ENCODE data around the gene IGFALS.
A peak's percentile ranks its signal among the peaks of the same experiment; 100 is the strongest.

Gene IGFALS

DNA sequence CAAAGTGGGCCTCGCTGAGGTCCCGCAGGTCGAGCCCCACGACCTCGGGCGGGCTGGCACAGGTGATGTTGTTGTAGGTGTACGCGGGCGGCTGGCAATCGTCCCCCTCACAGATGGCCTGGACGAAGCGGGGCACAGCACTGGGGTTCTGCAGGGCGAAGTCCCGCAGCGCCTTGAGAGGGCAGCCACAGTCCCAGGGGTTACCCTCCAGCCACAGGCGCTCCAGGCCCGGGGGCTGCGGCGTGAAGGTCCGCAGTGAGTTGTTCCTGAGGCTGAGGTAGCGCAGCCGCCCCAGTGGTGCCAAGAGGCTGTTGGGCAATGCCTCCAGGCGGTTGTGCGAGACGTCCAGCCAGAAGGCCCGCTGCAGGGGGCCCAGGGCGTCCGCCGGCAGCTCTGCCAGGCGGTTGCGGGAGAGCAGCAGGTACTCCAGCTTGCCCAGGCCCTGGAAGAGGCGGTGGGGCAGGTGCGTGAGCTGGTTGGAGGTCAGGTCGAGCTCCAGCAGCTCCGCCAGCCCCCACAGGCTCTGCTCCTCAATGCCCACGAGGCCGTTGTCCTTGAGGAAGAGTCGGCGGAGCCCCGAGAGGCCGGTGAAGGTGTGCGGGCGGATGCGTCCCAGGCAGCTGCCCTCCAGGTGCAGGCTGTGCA is 2.8 kb downstream of the IGFALS start:
- no peak overlapping the region for H3K4me3 ChIP-seq (ENCODE audit: low read depth, low read length)

DNA sequence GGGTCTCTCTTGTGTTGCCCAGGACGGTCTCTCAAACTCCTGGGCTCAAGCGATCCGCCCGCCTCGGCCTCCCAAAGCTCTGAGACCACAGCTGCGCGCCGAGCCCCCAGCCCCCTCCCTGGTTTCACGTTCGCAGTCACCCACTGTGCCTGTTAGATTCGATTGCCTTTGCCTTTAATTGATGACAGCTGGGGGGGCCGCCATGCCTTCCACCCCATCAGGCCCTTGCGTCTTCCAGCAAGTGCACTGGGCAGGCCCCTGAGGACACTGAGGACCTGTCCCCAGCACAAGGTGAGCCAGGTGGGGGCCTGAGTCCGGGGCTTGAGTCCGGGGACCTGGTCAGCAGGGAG is 3.3 kb downstream of the IGFALS start:
- H3K4me3 ChIP-seq (ENCODE audit: low read depth, low read length): no peak overlapping the region

DNA sequence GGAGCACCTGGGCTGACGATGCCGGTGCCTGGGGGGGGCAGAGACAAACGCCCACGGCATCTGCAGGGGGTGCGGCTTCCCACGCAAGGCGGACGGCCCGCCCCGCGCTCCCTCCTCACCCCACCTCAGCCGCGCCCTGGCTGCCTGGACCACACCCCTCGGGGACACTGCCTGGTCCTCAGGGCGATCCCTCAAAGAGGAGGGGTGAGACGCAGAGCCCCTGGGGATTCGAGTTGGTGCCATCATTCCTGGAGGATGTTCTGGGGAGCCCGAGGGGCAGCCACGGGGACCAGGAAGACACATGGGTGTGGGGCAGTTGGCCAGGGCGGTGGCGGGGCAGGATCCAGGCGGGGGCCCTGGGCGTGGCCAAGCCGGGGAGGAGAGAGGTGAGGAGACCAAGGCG is 3.9 kb downstream of the IGFALS start:
- no peak overlapping the region for H3K4me3 ChIP-seq (ENCODE audit: low read depth, low read length)

DNA sequence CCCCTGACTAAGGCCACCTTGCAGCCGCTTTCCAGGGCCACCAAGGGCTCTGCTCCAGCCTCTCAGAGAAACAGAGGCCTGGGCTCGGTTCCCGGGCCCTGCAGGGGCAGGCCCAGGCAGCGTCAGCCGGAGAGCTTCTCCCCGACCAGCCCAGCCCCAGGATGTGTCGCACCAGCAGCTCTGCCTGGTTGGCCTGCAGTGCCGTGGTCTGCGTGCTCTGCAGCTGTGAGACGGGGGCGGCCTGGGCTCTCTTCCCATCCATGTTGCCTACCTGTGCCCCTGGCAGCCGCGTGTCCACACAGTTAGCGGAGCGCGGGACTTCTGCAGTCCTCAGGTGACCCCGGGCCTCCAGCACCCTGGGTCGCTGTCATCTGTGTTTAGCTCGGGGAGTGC is 4.8 kb downstream of the IGFALS start:
- no peak overlapping the region for H3K4me3 ChIP-seq (ENCODE audit: low read depth, low read length)

DNA sequence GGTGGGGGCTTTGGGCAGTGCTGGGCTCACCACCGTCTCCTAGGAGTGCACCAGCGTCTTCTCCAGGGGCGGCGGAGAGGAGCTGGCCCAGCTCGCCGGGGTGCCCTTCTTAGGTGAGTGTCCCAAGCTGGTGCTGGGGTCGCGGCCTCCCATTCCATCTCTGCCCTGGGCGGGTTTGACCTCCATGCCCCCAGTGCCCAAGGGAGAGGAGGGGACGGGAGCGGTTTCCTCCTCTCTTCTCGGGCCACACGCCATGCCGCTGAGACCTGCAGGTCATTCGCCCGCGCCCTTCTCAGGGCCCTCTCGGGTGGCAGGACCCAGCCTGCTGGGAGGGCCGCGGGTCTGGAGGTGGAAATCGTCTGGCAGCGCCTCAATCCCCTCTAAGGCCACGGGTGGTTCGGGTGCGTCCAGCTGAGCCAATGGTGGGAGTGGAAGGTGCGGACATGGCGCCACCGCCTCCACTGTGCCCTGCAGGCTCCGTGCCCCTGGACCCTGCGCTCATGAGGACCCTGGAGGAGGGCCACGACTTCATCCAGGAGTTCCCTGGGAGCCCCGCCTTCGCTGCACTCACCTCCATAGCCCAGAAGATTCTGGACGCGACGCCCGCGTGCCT is 5.3 kb downstream of the IGFALS start:
- no peak overlapping the region for H3K4me3 ChIP-seq (ENCODE audit: low read depth, low read length)

DNA sequence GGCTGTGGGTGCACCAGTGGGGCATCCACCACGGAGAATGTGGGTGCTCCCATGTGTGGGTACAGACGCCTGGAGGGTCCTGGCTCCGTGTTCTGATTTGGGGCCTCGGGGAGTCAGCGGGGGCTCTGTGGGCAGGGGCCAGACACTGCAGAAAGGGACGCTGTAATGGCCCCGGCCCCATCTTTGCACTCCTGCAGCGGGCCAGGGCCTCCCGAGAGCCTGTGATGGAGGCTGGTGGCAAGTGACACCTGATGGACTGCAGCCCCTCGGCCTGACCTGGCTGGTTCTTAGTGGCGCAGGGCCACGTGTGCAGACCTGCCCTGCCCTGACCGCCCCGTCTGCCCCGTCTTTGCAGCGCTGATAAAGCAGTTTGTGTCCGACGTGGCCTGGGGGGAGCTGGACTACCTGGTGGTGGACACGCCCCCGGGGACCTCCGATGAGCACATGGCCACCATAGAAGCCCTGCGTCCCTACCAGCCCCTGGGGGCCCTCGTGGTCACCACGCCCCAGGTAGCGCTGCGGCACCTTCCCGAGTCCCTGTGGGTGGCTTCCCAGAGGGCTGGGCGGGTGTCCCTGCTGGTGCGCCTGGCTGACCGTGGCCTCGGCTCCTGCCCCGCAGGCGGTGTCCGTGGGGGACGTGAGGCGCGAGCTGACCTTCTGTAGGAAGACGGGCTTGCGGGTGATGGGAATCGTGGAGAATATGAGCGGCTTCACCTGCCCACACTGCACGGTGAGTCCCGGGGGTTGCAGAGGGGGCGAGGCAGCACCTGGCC is 6.0 kb downstream of the IGFALS start:
- no peak overlapping the region for H3K4me3 ChIP-seq (ENCODE audit: low read depth, low read length)

DNA sequence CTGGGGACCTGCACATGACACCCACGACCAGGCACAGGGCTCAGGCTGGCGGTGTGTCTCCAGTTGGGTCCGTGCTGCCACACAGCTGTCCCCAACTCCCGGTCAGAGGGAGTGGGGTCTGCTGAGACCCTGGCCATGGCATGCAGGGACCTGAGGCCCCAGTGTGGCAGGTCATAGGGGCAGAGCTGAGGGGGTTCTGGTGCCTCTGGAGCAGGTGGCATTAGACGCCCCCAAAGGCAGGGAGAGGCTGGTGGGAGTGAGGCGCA is 6.5 kb downstream of the IGFALS start:
- no peak overlapping the region for H3K4me3 ChIP-seq (ENCODE audit: low read depth, low read length)

DNA sequence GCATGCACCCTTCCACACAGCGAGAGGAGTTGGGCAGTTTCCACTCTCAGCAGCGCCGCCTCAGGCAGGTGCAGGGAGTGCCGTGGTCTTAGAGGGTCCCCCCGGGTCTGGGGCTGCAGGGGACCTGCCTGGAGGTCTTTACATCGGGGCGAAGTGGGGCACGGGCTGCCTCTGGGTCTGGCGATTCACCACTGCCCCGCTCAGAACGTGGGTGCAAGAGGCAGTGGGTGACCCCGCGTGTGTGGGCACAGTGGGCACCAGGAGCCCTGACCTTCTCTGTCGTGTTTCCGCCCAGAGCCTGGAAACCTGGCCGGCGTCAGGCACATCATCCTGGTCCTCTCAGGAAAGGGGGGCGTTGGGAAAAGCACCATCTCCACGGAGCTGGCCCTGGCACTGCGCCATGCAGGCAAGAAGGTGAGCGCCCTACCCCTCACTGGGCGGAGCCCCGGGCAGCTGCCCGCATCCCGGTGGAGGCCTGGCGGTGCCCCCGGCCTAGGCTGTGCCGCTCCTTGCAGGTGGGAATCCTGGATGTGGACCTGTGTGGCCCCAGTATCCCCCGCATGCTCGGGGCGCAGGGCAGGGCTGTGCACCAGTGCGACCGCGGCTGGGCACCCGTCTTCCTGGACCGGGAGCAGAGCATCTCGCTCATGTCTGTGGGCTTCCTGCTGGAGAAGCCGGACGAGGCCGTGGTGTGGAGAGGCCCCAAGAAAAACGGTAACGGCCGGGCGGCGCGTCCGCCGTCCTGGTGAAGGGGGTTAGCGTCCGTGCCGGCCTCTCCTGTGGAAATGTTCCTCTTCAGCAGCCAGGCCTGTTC is 7.1 kb downstream of the IGFALS start:
- no peak overlapping the region for H3K4me3 ChIP-seq (ENCODE audit: low read depth, low read length)

DNA sequence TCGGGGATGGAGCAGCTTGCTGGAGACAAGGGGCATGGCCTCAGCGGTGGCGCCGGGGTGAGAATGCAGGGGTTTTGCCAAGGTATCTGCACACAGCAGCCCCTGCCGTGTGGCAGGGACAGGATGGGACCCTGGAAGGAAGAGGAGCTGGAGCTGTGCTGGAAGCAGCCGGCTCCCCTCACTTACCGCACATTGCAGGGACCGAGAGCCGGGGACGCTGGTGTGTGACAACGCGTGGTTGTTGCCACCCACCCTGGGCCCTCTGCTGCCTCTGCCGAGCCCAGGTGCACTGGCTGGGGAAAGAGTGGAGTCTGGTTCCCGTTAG is 7.7 kb downstream of the IGFALS start:
- H3K4me3 ChIP-seq (ENCODE audit: low read depth, low read length): no peak overlapping the region

DNA sequence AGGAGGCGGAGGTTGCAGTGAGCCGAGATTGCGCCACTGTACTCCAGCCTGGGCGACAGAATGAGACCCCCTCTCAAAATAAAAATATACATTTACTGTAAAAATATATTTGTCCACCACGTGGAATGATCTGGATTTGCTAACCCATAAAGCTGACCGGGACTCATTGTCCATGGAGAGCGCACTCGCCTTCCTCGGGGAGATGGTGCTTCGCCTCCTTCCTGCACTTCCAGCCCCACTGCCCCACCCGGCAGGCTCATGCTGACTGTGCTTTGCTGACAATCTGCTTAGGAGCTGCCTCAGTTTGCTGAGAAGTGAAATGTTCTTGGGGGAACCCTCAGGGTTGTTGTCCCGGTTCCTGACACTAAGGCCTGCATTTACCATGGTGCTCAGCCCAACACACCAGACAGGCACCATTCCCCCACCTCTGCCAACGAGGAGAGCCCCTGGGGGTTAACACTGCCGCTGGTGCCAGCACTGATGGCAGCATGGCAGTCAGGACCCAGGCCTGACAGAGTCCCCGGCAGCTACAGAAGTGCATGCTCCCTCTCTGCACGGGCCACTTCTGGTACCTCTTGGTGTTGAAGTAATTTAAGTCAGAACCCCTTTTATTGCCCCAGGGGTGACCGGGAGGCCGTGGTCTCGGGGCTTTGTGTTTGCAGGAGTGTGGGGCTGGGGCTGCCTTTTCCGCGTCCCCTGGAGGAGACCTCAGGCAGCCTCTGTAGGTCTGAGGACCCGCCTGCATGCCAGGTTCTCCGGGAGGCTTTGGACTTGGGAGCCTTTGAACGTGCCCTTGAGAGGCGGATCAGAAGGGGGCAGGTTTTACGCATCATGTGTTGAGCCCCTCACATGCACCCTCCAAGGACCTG is 8.3 kb downstream of the IGFALS start:
- H3K4me3 ChIP-seq (ENCODE audit: low read depth, low read length): no peak overlapping the region

DNA sequence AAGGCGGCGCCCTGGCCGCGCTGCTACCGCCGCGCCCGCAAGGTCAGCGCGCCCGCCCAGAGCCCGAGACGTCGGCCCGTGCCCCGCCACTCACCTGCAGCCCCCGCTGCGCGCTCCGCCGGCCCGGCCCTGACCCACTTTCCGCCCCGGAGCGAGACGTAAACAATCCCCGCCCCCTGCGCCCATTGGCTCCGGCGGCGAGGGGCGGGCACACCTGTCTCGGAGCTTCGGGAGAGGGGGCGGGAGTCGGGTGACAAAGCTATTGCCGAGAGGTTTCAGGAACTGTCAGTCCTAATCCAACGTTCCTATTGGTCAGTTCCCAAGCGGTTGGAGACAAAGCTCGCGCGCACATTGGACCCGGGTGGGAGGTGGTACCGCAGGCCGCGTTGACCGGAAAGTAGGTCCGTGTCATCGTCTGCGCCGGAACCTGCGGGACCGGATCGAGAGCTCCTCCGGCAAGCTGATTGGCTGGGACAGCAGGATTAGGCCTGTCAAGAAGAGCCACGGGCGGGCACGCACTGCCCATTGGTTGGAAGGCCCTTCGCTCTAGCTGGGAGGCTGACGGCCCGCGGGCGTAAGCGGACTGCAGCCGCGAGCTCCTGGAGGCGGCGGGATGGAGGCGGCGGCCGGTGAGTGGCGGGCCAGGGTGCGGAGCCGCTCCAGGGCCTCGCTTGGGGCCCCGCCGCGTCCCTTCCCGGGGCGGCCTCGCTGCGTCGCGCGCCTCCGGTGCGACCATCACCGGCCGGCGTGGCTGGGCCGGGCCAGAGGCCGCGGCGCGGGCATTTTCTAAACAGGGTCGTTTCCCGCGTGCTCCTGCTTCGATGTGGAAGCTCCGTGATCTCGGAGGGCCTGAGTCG is 10.9 kb downstream of the IGFALS start, which contains the start of the genes NUBP2 and SPSB3:
Gene NUBP2, plus strand, starts transcription at position 553 of the 857 bp plus-strand sequence. Its CDS starts 61 bp downstream, at position 614.
Gene SPSB3, minus strand, starts transcription at position 164 of the 857 bp plus-strand sequence. CDS start 1,088 bp downstream, outside the sequence.
- H3K4me3 ChIP-seq (ENCODE audit: low read depth, low read length): peak within 1 kb of the TSS; percentile 95

DNA sequence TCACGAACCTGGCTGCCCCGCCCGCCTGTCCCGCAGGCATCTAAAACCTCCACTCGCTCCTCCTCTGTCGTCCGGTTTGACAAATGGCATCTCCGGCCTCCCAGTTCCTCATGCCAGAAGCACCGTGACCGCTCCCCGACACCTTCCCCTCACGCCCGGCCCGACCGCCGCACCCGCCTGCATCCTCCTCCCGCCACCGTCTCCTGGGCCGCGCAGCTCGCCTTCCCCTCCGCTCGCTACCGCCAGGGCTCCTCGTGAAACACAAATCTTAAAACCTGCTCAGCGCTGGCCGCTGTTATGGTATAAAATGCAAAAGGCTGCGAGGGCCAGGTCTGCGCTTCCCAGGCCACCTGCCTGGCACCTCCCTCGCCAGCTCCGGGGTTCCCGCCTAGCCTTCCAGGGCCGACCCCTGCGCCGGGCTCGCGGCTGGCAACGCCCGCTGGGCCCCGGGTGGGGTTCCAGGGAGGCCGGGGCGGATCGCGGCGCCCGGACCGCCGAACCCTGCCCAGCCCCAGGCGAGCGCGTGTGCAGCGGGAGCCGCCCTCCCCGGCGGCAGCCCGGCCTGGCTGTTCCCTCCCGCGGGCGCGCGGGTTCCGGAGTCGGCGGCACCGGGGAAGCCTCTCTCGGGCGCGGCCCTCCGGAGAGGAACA is 11.6 kb downstream of the IGFALS start:
- H3K4me3 ChIP-seq (ENCODE audit: low read depth, low read length): peak overlapping the region; percentile 95

DNA sequence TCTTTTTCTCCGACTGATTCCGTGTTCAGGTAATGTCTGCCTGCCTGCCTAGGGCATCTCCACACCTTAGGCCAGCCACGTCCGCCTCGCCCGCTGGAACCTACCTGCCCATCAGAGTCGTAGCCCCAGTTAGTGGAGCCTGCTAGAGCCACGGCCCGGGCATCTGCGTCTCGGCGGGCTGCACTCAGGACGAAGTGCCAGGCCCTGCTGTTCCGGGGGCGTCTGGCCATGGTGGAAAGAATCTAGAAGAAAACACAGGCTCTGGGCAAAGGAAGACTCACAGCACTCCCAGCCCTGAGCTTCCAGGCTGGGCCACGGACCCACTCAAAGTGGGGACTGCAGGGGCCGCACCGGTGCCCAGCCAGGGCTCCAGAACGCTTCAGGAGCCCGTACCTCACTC is 12.3 kb downstream of the IGFALS start:
- H3K4me3 ChIP-seq (ENCODE audit: low read depth, low read length): peak overlapping the region; percentile 95

DNA sequence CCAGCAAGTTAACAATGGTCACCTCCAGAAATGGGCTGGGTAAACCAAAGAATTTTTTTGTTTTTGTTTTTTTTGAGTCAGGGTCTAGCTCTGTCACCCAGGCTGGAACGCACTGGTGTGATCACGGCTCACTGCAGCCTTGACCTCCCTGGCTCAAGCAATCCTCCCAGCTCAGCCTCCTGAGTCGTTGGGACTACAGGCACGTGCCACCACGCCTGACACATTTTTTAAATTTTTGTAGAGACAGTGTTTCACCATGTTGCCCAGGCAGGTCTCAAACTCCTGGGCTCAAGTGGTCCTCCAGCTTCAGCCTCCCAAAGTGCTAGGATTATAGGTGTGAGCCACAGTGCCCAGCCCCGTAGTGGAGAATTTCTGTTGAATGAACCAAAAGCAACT is 12.8 kb downstream of the IGFALS start:
- H3K4me3 ChIP-seq (ENCODE audit: low read depth, low read length): no peak overlapping the region

DNA sequence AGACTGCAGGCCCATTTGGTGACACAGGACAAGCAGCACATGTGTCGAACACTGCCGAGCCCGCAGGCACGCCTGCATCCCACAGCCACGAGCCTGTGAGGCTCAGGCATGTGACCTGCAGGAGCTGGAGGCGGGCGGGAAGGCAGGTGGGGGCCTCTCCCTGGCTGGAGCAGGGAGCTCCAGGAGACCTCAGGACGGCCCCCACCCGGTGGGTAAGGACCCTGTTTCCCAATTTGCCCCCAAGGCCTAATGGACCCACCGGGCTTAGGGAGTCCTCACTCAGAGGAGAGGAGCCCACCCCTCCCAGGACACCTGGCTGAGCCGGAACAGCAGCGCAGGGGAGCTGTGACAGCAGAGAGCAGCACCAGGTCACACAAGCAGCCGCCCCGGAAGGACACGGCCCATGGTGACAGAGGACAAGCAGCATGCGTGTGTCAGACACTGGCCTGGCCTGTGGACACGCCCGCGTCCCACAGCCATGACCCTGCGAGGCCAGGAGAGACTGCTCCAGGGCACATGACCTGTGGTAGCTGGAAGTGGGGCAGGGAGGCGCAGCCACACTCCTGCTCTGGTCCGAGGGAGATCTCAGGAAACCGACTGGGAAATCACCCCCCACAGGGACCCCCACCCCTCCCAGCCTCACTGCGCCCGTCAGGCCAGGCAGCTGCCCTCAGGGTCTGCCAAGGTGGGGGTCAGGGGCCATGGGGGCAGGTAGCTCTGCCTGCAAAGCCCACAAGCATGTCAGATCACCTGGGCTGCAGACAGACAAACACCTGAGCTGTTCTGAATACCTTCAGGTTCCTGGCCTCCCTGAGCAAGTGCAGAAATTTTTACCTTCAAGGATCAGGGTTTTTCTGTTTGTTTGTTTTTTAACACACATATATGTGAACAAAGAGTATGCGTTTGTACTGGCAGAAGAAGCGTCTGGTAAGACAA is 13.5 kb downstream of the IGFALS start:
- no peak overlapping the region for H3K4me3 ChIP-seq (ENCODE audit: low read depth, low read length)

DNA sequence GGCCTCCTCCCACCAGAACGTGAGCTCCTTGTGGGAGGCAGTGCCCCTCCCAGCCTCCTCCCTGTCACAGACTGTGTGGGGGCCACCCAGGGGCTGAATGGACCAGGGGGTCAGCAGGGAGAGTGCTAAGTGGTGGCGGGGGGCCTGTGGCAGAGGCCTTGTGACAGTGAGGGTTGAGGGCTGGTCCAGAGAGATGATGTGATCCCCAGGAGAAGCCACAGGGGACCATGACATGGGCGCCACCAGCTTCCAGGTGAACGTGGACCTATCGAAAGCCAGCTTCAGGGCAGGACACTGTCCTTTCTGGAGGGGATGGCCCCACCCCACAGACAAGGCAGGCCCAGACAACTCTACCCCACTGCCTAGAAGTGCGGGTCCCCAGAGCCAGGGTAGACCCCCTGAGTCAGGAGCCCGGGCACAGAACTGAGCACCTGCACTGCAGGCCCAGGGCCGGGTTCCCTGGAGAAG is 14.2 kb downstream of the IGFALS start:
- no peak overlapping the region for H3K4me3 ChIP-seq (ENCODE audit: low read depth, low read length)

DNA sequence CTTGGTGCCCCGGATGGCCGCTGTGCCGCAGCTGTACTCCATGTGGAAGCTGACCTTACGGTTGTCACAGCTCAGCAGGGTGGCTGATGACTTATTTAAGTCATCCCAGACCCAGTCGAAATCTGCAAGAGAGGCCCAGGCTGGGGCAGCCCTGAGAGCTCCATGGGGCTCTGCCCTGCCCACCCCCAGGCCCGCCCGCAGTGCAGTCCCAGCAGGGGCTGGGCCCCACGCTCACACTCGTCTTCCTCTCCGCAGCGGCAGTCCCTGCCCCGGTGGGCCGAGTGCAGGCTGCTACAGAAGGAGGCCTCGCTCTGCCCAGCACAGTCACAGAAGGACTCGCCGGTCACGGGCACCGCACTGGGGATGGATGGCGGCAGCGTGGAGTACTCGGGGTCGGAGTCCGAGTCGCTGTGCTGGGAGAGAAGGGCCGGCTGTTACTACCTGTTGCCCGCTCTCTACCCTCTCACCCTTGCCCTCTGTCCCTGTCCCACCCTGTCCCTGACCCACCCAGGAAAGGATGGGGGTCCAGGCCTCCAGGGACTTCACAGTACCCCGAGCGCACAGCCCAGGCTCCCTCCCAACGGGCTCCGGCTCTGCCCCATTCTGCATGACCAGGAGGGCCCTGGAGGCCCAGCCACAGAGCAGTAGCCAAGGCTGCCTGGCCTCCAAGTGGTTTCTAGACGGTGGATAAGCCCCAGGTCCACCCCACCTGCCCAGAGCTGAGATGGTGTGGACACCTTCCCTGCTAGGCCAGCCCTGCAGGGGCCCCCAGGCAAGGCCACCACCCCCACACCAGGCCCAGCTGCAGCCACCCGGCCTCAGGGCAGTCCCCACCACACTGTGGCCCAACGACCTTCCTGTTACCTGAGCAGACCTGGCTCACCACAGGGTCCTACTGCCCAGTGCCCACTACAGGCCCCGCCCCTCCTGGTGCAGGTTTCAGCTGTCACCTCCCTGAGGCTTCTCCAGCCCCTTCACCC is 15.0 kb downstream of the IGFALS start:
- no peak overlapping the region for H3K4me3 ChIP-seq (ENCODE audit: low read depth, low read length)
